Osteocyte (in vitro differentiated cells): Measurements from ENCODE around the gene ADAM10. TPM values are rescaled to one million over a fixed set of nuclear protein-coding genes. Genes with fewer than 3 reads are reported as not detected.

ENCODE experiments used
- DNase-seq: peaks from one replicate; pipeline ENCODE4 v3.0.0; 2021; ENCODE audit warnings: mixed read lengths; ENCODE audit not compliant: unreplicated experiment; ENCODE audit errors: extremely low spot score
- H3K27ac Mint-ChIP-seq: one replicate; pipeline ENCODE4 v1.8.0; 2021; ENCODE audit warnings: mild to moderate bottlenecking, mixed read lengths; ENCODE audit not compliant: unreplicated experiment
- H3K27me3 Mint-ChIP-seq: one replicate; pipeline ENCODE4 v1.8.0; 2021; ENCODE audit warnings: mixed read lengths; ENCODE audit not compliant: unreplicated experiment
- H3K36me3 Mint-ChIP-seq: one replicate; pipeline ENCODE4 v1.8.0; 2021; ENCODE audit warnings: mixed read lengths; ENCODE audit not compliant: unreplicated experiment
- H3K4me1 Mint-ChIP-seq: one replicate; pipeline ENCODE4 v1.8.0; 2021; ENCODE audit warnings: mixed read lengths; ENCODE audit not compliant: unreplicated experiment
- H3K4me3 Mint-ChIP-seq: one replicate; pipeline ENCODE4 v1.8.0; 2021; ENCODE audit warnings: mild to moderate bottlenecking, moderate library complexity, mixed read lengths; ENCODE audit not compliant: unreplicated experiment
- H3K9me3 Mint-ChIP-seq: one replicate; pipeline ENCODE4 v1.8.0; 2021; ENCODE audit warnings: mixed read lengths; ENCODE audit not compliant: unreplicated experiment
- CTCF ChIP-seq: fragments of 200-600 bp; sonication (generic); IDR thresholded peaks from 2 replicates; pipeline ENCODE4 v1.5.0; 2021; ENCODE audit warnings: antibody characterized with exemption, mild to moderate bottlenecking, moderate library complexity
- total RNA-seq: library from RNA; stranded (reverse); gene quantifications from 2 replicates; pipeline ENCODE4 v1.2.1, GENCODE V29; 2021

Gene ADAM10
- total RNA-seq, 1 donor from 2014 or later: 169 TPM

- no peaks in the 10 kb centered on the region for H3K27me3 Mint-ChIP-seq
- no peak for DNase-seq
- H3K4me1 Mint-ChIP-seq: peaks cover 5% of the 10 kb centered on the region
- H3K4me3 Mint-ChIP-seq: no peak overlapping the region
- H3K36me3 Mint-ChIP-seq: peaks cover 61% of the 10 kb centered on the region
- no peak overlapping the region for H3K27ac Mint-ChIP-seq
- no peak for TF ChIP-seq CTCF
- peaks cover 26% of the 10 kb centered on the region for H3K9me3 Mint-ChIP-seq
Observed at GRCh38 chr15:58611731-58612676, 137.5 kb downstream of the ADAM10 start.

- Mint-ChIP-seq H3K4me1 (peaks cover 5% of the 10 kb centered on the region), H3K27me3 (no peaks in the 10 kb centered on the region), H3K36me3 (peaks cover 44% of the 10 kb centered on the region), H3K27ac (no peak overlapping the region), H3K4me3 (no peak overlapping the region), H3K9me3 (peaks cover 6% of the 10 kb centered on the region)
- DNase-seq: no peak
- TF ChIP-seq CTCF: no peak
Observed at GRCh38 chr15:58608711-58609110, 140.8 kb downstream of the ADAM10 start.

- no peak for TF ChIP-seq CTCF
- Mint-ChIP-seq H3K36me3 (peaks cover 43% of the 10 kb centered on the region), H3K27ac (no peak overlapping the region), H3K9me3 (peaks cover under 1% of the 10 kb centered on the region), H3K4me3 (no peak overlapping the region), H3K27me3 (no peaks in the 10 kb centered on the region), H3K4me1 (peaks cover 5% of the 10 kb centered on the region)
- no peak for DNase-seq
Observed at GRCh38 chr15:58608129-58608590, 141.3 kb downstream of the ADAM10 start.

GRCh38 chr15:58606577-58607080 is 142.9 kb downstream of the ADAM10 start:
- DNase-seq: no peak
- peaks cover 5% of the 10 kb centered on the region for H3K4me1 Mint-ChIP-seq
- H3K27me3 Mint-ChIP-seq: no peaks in the 10 kb centered on the region
- no peak overlapping the region for H3K4me3 Mint-ChIP-seq
- H3K27ac Mint-ChIP-seq: no peak overlapping the region
- no peaks in the 10 kb centered on the region for H3K9me3 Mint-ChIP-seq
- H3K36me3 Mint-ChIP-seq: peaks cover 50% of the 10 kb centered on the region
- no peak for TF ChIP-seq CTCF

- DNase-seq: no peak
- no peak for TF ChIP-seq CTCF
- Mint-ChIP-seq H3K27me3 (no peaks in the 10 kb centered on the region), H3K9me3 (no peaks in the 10 kb centered on the region), H3K36me3 (peaks cover 52% of the 10 kb centered on the region), H3K27ac (no peak overlapping the region), H3K4me1 (peaks cover 5% of the 10 kb centered on the region), H3K4me3 (no peak overlapping the region)
Observed at GRCh38 chr15:58605931-58606530, 143.5 kb downstream of the ADAM10 start.
